Suprapubic skin (tissue), 3 donors: ENCODE measurements around the gene JMJD8.

Experiments used
- CTCF ChIP-seq, 2 donors: fragments of 200-600 bp in 1 of 2; fragments of 450-650 bp in 1 of 2; sonication (generic) in 1 of 2; IDR thresholded peaks; one replicate each; pipeline ENCODE4 v1.5.1; 2016 to 2019; ENCODE audit warnings: antibody characterized with exemption in 2 of 2, mild to moderate bottlenecking in 1 of 2, moderate library complexity in 1 of 2
- POLR2A ChIP-seq, 2 donors: fragments of 450-650 bp; IDR thresholded peaks; one replicate each; pipeline ENCODE4 v1.6.1; 2017; ENCODE audit warnings: antibody characterized with exemption in 2 of 2, mild to moderate bottlenecking in 2 of 2, moderate library complexity in 2 of 2

- TF ChIP-seq CTCF (IDR thresholded peaks at IDR 0.05): no peak
- TF ChIP-seq POLR2A (IDR thresholded peaks at IDR 0.05): no peak
Measured at GRCh38 chr16:660132-660458, 24.0 kb downstream of the JMJD8 start.
